HG03442 (cell line): ENCODE measurements around the gene RAD51B.
A peak's percentile ranks its signal among the peaks of the same experiment; 100 is the strongest.
"Not testable (repeated sequence)": the region's sequence is repeated elsewhere in the genome, so short reads cannot be mapped to it uniquely, and the experiment has no call there.

Experiments used
- ATAC-seq: cut with Tn5 transposase; IDR thresholded peaks from one replicate; pipeline ENCODE4 v1.9.1; 2021; ENCODE audit warnings: mild to moderate bottlenecking, moderate library complexity; ENCODE audit not compliant: unreplicated experiment

RAD51B gene

GRCh38 chr14:68198713-68199495, 379.3 kb downstream of the RAD51B start:
- no peak for ATAC-seq

GRCh38 chr14:68199554-68200151, 380.1 kb downstream of the RAD51B start:
- ATAC-seq = no peak

GRCh38 chr14:68203871-68204270, 384.3 kb downstream of the RAD51B start:
- no peak for ATAC-seq

- ATAC-seq = no peak
Measured at GRCh38 chr14:68208218-68208617, 388.6 kb downstream of the RAD51B start.

GRCh38 chr14:68208626-68209317, 389.2 kb downstream of the RAD51B start:
- ATAC-seq = no peak

GRCh38 chr14:68210729-68211299, 391.2 kb downstream of the RAD51B start:
- peak; percentile 87 for ATAC-seq

GRCh38 chr14:68211421-68211820, 391.8 kb downstream of the RAD51B start:
- ATAC-seq = no peak

GRCh38 chr14:68211886-68212285, 392.3 kb downstream of the RAD51B start:
- no peak for ATAC-seq

GRCh38 chr14:68212361-68212760, 392.8 kb downstream of the RAD51B start:
- ATAC-seq = no peak

GRCh38 chr14:68214431-68214830, 394.9 kb downstream of the RAD51B start:
- ATAC-seq = no peak

GRCh38 chr14:68215629-68216028, 396.1 kb downstream of the RAD51B start:
- ATAC-seq = no peak

GRCh38 chr14:68216079-68216478, 396.5 kb downstream of the RAD51B start:
- no peak for ATAC-seq

GRCh38 chr14:68216957-68217356, 397.4 kb downstream of the RAD51B start:
- no peak for ATAC-seq

- ATAC-seq = no peak
Measured at GRCh38 chr14:68217791-68218340, 398.3 kb downstream of the RAD51B start.

- ATAC-seq = no peak
Measured at GRCh38 chr14:68219407-68219806, 399.8 kb downstream of the RAD51B start.

- ATAC-seq = not testable (repeated sequence)
Measured at GRCh38 chr14:68221046-68221445, 401.5 kb downstream of the RAD51B start.

- no peak for ATAC-seq
Measured at GRCh38 chr14:68222154-68222553, 402.6 kb downstream of the RAD51B start.

- ATAC-seq = no peak
Measured at GRCh38 chr14:68222726-68223125, 403.1 kb downstream of the RAD51B start.

- ATAC-seq = no peak
Measured at GRCh38 chr14:68223631-68224030, 404.1 kb downstream of the RAD51B start.

- ATAC-seq = no peak
Measured at GRCh38 chr14:68225321-68225720, 405.7 kb downstream of the RAD51B start.

- ATAC-seq = no peak
Measured at GRCh38 chr14:68226523-68226922, 406.9 kb downstream of the RAD51B start.
